Measurements from ENCODE around the gene TMEM63C.

GRCh38 chr14:77276959-77277358 is 95.4 kb downstream of the TMEM63C start:
- TF ChIP-seq CTCF (conservative IDR thresholded peaks at IDR 0.05; ENCODE audit: low read depth, low read length), result no peak
- no peak for TF ChIP-seq EZH2 (IDR thresholded peaks at IDR 0.05; ENCODE audit: borderline replicate concordance, low read depth, low read length, poor library complexity, severe bottlenecking)

Data from A673 (cell line).